ENCODE data around the gene DACT2.

The DACT2 gene

GRCh38 chr6:168333039-168333438, 13.5 kb upstream of the DACT2 start:
- no peak overlapping the region for H3K4me3 ChIP-seq (ENCODE audit: insufficient read length, low read depth)
- no peaks in the 10 kb centered on the region for H3K36me3 ChIP-seq (ENCODE audit: insufficient read depth, insufficient read length, low read length)
- H3K4me1 ChIP-seq (ENCODE audit: insufficient read depth, insufficient read length), result no peaks in the 10 kb centered on the region
- H3K27me3 ChIP-seq (ENCODE audit: insufficient read depth, insufficient read length), result peaks cover 28% of the 10 kb centered on the region
- TF ChIP-seq SUZ12 (IDR thresholded peaks at IDR 0.05; ENCODE audit: extremely low read depth, insufficient read depth, insufficient read length) (no peak), YY1 (IDR thresholded peaks at IDR 0.05; ENCODE audit: insufficient read depth, insufficient read length) (no peak), ZNF274 (IDR thresholded peaks at IDR 0.05; ENCODE audit: low read depth, low read length) (no peak)
- no peak for DNase-seq (ENCODE audit: low read depth, low spot score)
- H3K9me3 ChIP-seq (ENCODE audit: insufficient read depth, low read length), result 0 out of 2 replicates have a peak, but pooled peaks cover 4% of the 10 kb centered on the region
- no peak overlapping the region for H3K9ac ChIP-seq (ENCODE audit: insufficient read length, low read depth)

- Histone ChIP-seq H3K4me3 (ENCODE audit: insufficient read length, low read depth) (no peak overlapping the region), H3K27me3 (ENCODE audit: insufficient read depth, insufficient read length) (peaks cover 26% of the 10 kb centered on the region), H3K9me3 (ENCODE audit: insufficient read depth, low read length) (0 out of 2 replicates have a peak, but pooled peaks cover 4% of the 10 kb centered on the region), H3K4me1 (ENCODE audit: insufficient read depth, insufficient read length) (no peaks in the 10 kb centered on the region), H3K36me3 (ENCODE audit: insufficient read depth, insufficient read length, low read length) (no peaks in the 10 kb centered on the region), H3K9ac (ENCODE audit: insufficient read length, low read depth) (no peak overlapping the region)
- TF ChIP-seq SUZ12 (IDR thresholded peaks at IDR 0.05; ENCODE audit: extremely low read depth, insufficient read depth, insufficient read length), result no peak
- TF ChIP-seq YY1 (IDR thresholded peaks at IDR 0.05; ENCODE audit: insufficient read depth, insufficient read length), result no peak
- no peak for TF ChIP-seq ZNF274 (IDR thresholded peaks at IDR 0.05; ENCODE audit: low read depth, low read length)
- DNase-seq (ENCODE audit: low read depth, low spot score), result no peak
These were observed 12.4 kb upstream of the DACT2 start for GRCh38 chr6:168332020-168332419.

GRCh38 chr6:168331058-168331457, 11.5 kb upstream of the DACT2 start:
- H3K27me3 ChIP-seq (ENCODE audit: insufficient read depth, insufficient read length), result peaks cover 21% of the 10 kb centered on the region
- H3K4me1 ChIP-seq (ENCODE audit: insufficient read depth, insufficient read length), result peaks cover 1% of the 10 kb centered on the region
- 0 out of 2 replicates have a peak, but pooled peaks cover 4% of the 10 kb centered on the region for H3K9me3 ChIP-seq (ENCODE audit: insufficient read depth, low read length)
- H3K4me3 ChIP-seq (ENCODE audit: insufficient read length, low read depth), result no peak overlapping the region
- no peak overlapping the region for H3K9ac ChIP-seq (ENCODE audit: insufficient read length, low read depth)
- H3K36me3 ChIP-seq (ENCODE audit: insufficient read depth, insufficient read length, low read length), result no peaks in the 10 kb centered on the region
- no peak for TF ChIP-seq YY1 (IDR thresholded peaks at IDR 0.05; ENCODE audit: insufficient read depth, insufficient read length)
- TF ChIP-seq SUZ12 (IDR thresholded peaks at IDR 0.05; ENCODE audit: extremely low read depth, insufficient read depth, insufficient read length), result no peak
- no peak for TF ChIP-seq ZNF274 (IDR thresholded peaks at IDR 0.05; ENCODE audit: low read depth, low read length)
- no peak for DNase-seq (ENCODE audit: low read depth, low spot score)

- no peak overlapping the region for H3K4me3 ChIP-seq (ENCODE audit: insufficient read length, low read depth)
- H3K9me3 ChIP-seq (ENCODE audit: insufficient read depth, low read length), result 0 out of 2 replicates have a peak, but pooled peaks cover 4% of the 10 kb centered on the region
- no peak for TF ChIP-seq ZNF274 (IDR thresholded peaks at IDR 0.05; ENCODE audit: low read depth, low read length)
- no peak for TF ChIP-seq SUZ12 (IDR thresholded peaks at IDR 0.05; ENCODE audit: extremely low read depth, insufficient read depth, insufficient read length)
- no peak for TF ChIP-seq YY1 (IDR thresholded peaks at IDR 0.05; ENCODE audit: insufficient read depth, insufficient read length)
- H3K9ac ChIP-seq (ENCODE audit: insufficient read length, low read depth), result no peak overlapping the region
- peaks cover 21% of the 10 kb centered on the region for H3K27me3 ChIP-seq (ENCODE audit: insufficient read depth, insufficient read length)
- DNase-seq (ENCODE audit: low read depth, low spot score), result no peak
- H3K36me3 ChIP-seq (ENCODE audit: insufficient read depth, insufficient read length, low read length), result no peaks in the 10 kb centered on the region
- H3K4me1 ChIP-seq (ENCODE audit: insufficient read depth, insufficient read length), result peaks cover 4% of the 10 kb centered on the region
These were observed 10.8 kb upstream of the DACT2 start for GRCh38 chr6:168330403-168330802.

- Histone ChIP-seq H3K9ac (ENCODE audit: insufficient read length, low read depth) (no peak overlapping the region), H3K27me3 (ENCODE audit: insufficient read depth, insufficient read length) (peaks cover 21% of the 10 kb centered on the region), H3K9me3 (ENCODE audit: insufficient read depth, low read length) (0 out of 2 replicates have a peak, but pooled peaks cover 4% of the 10 kb centered on the region), H3K4me1 (ENCODE audit: insufficient read depth, insufficient read length) (peaks cover 4% of the 10 kb centered on the region), H3K4me3 (ENCODE audit: insufficient read length, low read depth) (no peak overlapping the region), H3K36me3 (ENCODE audit: insufficient read depth, insufficient read length, low read length) (no peaks in the 10 kb centered on the region)
- TF ChIP-seq ZNF274 (IDR thresholded peaks at IDR 0.05; ENCODE audit: low read depth, low read length) (no peak), SUZ12 (IDR thresholded peaks at IDR 0.05; ENCODE audit: extremely low read depth, insufficient read depth, insufficient read length) (no peak), YY1 (IDR thresholded peaks at IDR 0.05; ENCODE audit: insufficient read depth, insufficient read length) (no peak)
- DNase-seq (ENCODE audit: low read depth, low spot score), result no peak
These were observed 8.5 kb upstream of the DACT2 start for GRCh38 chr6:168328086-168328485.

GRCh38 chr6:168326294-168327261, 7.0 kb upstream of the DACT2 start:
- H3K27me3 ChIP-seq (ENCODE audit: insufficient read depth, insufficient read length), result peaks cover 21% of the 10 kb centered on the region
- DNase-seq (ENCODE audit: low read depth, low spot score), result no peak
- TF ChIP-seq SUZ12 (IDR thresholded peaks at IDR 0.05; ENCODE audit: extremely low read depth, insufficient read depth, insufficient read length) (no peak), YY1 (IDR thresholded peaks at IDR 0.05; ENCODE audit: insufficient read depth, insufficient read length) (no peak), ZNF274 (IDR thresholded peaks at IDR 0.05; ENCODE audit: low read depth, low read length) (no peak)
- H3K36me3 ChIP-seq (ENCODE audit: insufficient read depth, insufficient read length, low read length), result no peaks in the 10 kb centered on the region
- peaks cover 4% of the 10 kb centered on the region for H3K4me1 ChIP-seq (ENCODE audit: insufficient read depth, insufficient read length)
- 0 out of 2 replicates have a peak, but pooled peaks cover 4% of the 10 kb centered on the region for H3K9me3 ChIP-seq (ENCODE audit: insufficient read depth, low read length)
- H3K4me3 ChIP-seq (ENCODE audit: insufficient read length, low read depth), result no peak overlapping the region
- no peak overlapping the region for H3K9ac ChIP-seq (ENCODE audit: insufficient read length, low read depth)

- Histone ChIP-seq H3K4me1 (ENCODE audit: insufficient read depth, insufficient read length) (peaks cover 8% of the 10 kb centered on the region), H3K27me3 (ENCODE audit: insufficient read depth, insufficient read length) (peaks cover 30% of the 10 kb centered on the region), H3K9me3 (ENCODE audit: insufficient read depth, low read length) (peaks cover 9% of the 10 kb centered on the region), H3K36me3 (ENCODE audit: insufficient read depth, insufficient read length, low read length) (no peaks in the 10 kb centered on the region), H3K4me3 (ENCODE audit: insufficient read length, low read depth) (no peak overlapping the region), H3K9ac (ENCODE audit: insufficient read length, low read depth) (no peak overlapping the region)
- TF ChIP-seq YY1 (IDR thresholded peaks at IDR 0.05; ENCODE audit: insufficient read depth, insufficient read length), result no peak
- no peak for DNase-seq (ENCODE audit: low read depth, low spot score)
These were observed 3.4 kb upstream of the DACT2 start for GRCh38 chr6:168322966-168323365.

Data from NT2/D1 (cell line).